DMS 273 (cell line): Measurements from ENCODE around the gene FSTL4.

Experiments used
- DNase-seq: peaks from one replicate; lab custom pipeline; 2025; ENCODE audit not compliant: unreplicated experiment; lab: John Stamatoyannopoulos, UW

FSTL4 gene

DNA sequence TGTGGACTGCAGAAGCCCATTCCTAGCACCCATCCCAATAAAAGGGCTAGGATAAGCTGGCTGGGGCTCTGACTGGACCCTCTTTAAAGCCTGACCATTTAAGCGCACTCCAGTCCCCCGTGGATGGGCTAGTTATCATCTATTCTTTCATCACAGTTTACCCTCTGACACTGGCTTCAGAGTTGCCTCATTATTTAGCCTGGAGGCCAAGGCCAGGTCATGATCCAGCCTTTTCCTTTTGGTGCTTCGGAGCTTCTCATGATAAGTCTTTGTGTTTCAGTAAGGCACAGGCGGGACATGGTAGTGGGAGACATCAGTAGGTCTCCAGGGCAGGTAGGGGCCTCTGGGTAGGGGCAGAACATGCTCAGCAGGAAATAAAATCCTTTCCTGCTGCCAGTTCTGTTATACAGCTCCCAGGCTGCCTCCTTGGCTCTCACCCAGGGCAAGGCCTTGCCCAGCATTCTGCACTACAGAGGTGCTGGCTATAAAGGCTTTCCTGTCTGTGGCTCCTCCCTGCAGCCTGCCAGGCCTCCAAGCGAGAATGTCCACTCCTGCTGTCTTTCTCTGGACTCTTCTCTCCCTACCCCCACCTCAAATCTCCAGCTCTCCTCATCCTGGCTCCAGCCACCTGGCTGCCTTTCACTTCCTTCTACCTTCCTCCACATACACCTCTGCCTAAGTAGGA, 128.8 kb downstream of the FSTL4 start:
- peak; percentile 24 for DNase-seq

DNA sequence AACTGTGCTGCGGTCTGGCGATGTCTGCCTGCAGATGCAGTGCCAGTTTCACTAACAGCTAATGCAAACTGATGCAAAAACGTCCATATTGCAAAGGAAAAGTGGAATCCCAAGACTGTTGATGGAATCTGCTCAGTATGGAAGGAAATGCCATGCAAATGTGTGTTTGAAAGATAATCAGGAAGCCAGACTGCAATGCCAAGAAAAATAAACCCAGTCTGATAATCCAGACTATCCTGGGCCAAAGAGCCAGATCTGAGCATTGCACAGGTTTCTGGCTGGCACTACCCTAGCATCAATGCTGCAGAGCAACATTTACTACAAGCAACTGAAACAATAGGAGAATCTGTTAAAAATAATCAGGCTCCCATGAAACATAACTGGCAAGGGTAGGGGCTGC, 130.3 kb downstream of the FSTL4 start:
- no peak for DNase-seq

DNA sequence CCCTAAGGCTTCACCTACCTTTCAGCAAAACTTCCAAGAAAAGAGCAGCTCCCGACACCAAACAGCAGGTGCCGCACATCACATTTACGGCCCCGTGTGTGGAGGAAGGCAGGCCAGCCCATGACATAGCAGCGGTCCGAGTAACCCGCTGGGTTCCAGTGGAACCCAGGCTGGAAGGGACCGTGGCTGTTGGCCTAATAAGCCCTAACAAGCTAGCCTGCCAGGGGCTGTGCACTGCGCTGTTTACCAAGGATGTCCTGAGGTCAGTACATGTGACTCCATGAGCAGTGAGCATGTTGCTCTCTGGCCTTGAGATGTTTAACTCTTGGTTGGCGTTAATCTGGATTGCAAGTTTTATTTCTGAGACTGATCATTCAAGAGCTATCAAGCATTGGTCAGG, 131.5 kb downstream of the FSTL4 start:
- DNase-seq = no peak

DNA sequence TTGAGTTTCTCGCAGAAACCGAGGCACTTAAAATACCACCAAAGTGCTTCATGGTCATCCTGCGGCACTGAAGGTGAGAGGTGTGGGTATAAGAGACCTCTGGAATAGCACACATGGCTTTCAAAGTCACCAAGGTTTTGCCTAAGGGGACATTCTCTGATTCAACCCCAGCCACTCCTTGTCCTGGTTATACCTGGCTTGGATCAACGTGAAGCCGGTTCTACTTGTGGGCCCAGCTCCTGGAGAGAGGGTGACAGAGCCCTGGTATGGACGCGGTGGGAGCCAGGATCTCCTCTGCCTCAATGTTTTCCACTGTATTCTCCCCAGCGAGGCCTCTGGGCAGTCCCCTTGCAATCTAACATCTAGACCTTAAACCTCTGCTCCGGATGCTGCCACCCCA, 132.0 kb downstream of the FSTL4 start:
- DNase-seq = no peak

DNA sequence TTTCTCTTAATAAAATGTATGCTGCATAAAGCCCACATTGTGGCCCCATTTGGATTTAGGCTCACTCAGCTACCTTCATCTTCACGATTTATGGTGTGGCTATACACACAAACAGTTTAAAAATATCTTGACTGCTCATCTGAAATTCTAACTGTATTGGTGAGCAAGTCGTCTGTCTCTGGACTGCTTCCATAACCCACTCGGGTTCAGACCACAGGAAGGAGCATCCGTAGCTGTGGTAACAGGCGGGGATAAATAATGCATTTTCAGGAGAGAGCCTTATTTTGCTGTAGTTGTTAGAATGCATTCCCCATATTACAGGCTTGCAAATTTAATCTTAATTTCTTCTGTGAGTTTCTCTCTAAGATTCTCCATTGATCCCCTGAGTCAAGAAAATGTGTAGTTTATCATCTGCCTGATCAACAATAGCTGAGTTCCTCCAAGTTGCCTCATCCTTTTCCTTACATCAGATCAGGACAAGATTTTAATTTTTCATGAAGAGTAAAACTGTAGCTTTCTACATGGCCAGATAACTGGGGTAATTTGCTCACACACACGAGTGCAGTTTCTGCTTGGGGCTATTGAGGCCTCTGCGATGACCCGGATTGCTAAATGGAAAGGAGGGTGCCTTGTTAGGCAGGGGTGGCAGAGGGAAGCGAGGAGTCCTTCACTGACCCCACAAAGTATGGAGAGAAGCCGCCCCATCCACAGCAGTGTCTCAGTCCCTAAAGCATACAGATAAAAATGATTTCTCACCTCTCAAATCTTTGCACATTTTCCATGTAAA, 133.9 kb downstream of the FSTL4 start:
- DNase-seq = no peak

DNA sequence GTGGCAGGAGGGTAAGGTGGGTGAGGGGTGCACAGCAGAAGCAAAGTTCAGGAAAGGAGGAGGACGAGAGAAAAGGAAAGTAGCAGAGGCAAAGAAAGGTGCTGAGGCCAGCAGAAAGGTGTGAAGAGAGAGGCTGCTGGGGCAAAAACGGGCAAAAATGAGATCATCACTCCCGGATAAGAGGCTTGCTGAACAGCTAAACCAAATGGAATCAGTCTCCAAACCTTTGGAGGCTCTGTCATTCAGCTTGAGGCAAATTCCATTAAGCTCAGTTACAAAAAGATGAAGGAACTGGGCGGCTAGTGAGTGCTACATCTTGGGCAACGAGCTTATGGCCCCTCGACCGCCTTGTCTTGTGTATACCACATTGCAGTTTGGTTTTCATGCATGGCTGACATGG, 136.4 kb downstream of the FSTL4 start:
- DNase-seq = no peak

DNA sequence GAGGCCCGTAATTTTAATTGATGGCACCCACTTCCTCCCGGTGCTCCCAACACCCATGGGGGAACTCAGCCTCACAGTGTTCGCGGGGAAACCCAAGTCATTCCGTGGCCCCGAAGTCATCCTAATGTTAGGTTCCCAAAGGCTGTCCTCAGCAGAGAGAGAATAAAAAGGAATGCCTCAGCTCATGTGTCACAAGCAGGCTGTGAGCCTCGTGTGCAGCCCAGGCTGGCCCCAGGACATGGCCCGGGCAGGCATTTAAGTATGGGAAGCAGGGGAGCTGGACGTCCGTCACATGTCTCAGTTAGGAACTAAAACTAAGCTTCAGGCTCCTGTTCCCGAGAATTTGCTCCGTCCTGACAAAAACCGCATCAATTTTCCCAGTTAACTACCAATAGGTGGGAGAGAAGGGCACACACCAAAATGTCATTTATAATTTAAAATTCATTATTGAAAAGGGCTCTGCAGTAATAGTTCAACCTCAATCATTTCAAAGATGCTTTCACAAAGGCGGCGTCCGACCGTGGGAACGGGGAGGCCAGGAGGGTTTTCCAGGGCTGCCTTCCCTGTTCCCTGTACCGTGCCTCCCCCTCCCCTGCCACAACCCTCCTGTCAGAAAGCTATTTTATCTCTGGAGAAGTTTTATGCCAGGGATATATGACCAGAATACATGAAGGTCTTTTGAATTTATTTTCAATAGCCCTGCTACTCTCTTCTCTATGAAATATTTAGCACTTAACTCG, 137.3 kb downstream of the FSTL4 start:
- DNase-seq = no peak

DNA sequence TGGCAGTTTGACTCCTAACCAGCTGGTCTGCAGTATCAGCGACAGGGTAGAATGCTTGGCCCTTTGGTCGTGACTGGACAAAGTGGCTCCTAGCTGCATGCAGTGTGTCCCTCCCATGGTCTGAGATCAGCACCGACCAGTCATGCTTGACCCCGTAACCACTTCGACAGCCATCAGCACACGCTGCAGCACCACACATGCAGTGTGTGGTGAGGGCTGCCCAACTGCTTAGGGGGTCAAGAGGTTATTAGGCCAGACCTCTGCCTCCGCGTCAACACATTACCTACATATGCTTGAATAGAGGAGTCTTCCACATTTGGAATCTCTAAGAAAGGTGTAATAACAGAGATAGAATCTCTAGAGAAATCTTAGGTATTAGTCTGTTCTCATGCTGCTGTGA, 139.1 kb downstream of the FSTL4 start:
- no peak for DNase-seq

DNA sequence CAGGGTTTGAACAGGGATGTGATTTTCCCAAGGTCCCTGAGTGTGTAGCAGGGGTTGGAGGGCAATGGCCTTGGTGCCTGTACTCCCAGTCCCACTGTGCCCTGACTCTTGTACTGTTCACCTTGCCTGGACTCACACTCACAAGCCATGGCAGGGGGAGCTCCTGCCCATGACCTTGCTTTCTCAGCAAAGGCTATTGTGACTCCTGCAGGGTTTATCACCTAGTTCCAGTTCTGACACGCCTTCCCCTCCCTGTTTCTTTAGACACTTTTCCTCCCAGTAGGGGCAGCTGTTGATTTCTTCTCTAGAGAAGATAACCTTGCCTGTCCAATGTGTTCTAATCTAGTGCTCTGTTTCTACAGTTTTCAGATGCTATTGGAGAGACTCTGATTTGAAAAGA, 139.5 kb downstream of the FSTL4 start:
- no peak for DNase-seq

DNA sequence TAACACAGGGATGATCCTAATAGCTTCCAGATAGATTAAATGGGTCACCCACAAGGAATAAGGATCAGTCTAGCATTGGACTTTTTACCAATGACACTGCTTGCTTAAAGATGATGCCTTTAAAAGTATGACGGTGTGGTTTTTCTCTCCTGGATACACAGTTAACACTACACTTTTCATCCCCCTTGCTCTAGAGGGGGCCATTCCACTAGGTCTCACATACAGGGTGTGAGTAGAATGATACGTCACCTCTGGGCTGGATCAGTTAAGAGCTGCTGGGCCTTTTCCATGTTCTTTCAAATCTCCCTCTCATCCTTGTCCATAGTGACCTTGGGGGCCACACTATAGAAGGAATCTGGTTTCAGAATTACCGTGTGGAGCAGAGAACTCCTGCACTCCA, 140.6 kb downstream of the FSTL4 start:
- DNase-seq = no peak

DNA sequence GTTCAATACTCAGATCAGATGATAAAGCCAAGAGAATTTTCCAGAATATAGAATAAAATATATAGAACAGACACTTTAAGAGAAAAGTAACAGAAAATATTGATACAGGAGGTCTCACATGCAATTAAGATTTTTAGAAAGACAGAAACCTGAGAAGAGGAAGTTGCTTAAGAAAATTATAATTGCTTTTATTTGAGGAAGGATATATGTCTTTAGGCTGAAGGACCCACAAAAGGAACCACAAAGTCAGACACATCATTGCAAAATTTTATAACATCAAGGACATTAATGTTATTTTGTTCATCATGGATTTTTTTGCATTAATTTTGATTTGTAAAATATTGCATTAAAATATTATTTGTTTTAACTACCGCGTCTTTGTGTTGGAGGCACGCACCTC, 141.5 kb downstream of the FSTL4 start:
- no peak for DNase-seq

DNA sequence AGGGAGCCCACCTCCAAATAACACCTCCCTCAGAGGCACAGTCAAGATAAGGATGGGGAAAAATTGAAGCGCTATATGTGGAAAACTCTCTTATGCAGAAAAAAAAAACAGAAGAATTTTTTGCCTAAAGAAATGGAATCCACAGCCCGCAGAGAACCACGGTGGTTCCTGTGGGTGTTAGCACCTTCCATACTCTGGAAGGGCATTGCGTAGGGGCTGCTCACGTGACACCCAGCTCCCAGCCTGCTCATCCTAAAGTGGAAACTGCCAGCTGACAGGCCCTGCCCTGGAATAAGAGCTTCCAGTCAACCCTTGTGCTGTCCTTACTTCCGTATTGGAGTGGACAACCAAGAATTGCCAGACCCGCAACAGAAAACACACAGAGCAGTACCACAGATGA, 142.5 kb downstream of the FSTL4 start:
- DNase-seq = no peak

DNA sequence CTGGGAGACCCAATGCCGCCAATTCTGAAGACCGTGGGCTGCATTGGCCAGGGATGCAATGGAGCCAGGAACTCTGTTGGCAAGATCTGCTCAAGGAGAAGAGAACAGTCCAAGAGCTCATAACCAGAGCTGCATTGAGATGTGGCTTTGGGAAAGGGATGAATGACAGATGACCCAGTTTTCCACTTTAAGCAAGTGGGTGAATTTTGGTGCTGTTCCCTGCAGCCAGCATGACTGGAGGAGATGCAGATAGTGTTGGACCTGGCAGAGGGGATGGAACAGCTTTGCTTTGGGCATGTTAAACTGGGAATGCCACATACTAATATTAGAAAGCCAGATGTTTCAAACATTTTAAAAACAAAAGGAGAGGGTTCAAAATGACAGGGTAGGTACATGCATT, 143.1 kb downstream of the FSTL4 start:
- no peak for DNase-seq

DNA sequence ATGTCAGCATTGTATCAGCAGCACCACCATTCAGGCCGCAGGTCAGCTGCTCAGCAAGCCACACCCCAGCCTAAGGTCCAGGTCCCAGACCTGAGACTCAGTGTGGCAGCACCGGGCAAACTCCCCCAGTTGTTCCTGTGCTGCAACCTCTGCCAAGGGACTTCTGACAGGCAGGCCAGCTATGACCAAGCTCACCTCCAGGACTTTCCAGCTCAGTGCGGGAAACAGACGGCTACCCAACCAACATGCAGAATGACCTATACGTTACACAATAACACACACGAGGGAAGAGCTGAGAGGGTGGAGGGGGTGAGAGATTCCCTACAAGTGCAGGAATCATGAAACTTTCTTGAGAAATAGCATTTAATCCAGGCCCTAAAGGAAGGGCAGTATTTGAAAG, 143.7 kb downstream of the FSTL4 start:
- DNase-seq = no peak

DNA sequence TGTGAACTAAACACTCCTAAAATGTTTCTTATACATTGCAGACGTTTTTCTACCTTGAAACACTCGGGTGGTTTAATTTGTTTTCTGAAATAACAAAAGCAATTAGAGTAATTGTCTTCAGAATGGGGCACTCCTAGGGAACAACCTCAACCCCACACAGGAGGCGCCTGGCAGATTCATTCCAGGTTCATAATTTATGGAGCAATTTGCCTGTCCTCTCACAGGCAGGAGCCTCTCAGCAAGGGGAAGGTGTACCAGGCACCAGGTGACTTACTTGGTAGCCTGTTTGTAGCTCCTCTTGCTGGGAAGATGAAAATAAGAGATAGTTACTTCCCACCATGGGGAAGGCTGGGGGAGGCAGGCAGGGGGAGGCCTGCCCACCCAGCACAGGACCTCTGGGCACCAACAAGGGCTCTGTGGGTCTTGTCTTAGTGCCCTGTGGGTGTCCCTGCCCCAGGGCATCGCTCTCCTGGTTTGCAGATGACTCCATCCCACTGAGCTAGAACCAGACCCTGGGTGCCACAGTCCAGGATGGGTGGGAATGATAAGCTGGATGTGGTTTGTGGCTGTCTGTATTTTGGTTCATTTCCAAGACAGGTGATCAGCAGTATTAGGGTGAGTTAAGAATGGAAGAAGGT, 144.4 kb downstream of the FSTL4 start:
- DNase-seq = no peak

DNA sequence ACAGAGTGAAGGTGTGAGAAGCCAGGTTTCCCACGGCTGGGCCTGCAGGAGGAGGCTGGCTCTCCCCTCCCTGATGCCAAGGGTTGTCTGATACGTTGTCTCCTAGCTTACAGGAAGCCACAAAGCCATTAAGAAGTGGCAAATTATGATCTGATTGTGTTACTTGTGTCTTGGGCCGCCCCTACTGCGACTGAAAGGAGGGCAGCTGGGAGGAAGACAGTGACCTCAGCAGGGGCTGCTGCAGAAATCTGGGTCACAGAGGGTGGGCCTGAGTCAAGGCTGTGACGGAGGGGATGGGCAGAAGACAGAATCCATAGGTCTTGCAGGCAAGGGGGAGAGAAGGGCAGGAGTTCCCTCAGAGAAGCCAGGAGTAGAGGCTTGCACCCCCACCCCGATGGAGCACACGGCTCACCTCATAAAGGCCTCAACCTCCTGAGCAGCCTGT, 145.0 kb downstream of the FSTL4 start:
- DNase-seq = no peak

DNA sequence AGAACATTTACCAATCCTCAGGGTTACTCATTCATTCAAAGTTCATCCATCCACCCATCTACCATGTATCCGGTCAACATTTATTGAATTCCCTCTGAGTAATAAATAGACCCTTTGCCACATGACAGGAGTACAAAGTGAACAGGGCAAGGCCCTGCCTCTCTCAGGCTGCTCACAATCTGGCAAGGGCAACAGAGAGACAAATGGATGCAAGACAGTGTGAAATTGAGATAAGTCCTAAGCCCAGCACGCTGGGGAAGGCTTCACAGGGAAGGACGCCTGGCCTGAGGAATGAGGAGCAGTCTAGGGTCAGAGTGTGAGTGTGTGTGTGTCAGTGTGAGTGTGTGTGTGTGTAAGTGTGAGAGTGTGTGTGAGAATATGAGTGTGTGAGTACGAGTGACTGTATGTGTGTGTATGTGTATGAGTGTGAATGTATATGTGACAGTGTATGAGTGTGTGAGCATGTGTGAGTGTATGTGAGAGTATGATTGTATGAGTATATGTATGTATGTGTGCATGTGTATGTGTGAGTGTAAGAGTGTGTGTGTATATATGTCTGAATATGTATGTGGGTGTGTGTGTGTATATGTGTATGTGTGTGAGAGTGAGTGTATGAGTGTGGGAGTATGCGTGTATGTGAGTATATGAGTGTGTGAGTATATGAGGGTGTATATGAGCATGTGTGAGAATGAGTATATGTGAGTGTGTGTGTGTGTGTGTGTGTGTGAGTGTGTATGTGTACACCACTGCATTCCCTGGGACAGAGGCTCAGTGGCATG, 145.6 kb downstream of the FSTL4 start:
- DNase-seq = no peak

DNA sequence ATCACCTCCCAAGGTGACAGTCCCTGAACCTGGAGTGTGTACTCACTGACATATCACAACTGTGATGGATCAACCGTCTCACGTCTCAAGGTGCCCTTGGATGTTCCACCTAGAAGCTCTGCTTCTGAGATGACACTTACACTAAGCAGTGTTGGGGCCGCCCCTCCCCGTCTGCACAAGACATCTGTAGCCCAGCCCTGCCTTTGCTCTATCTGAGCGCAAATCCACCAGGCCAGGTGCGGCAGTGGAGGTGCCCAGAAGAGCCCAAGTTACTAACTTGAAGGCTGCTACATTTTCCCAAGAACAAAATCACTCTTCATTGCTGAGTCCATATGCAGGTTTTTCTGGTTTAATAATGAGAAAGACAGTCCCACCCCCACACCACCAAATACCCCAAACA, 148.3 kb downstream of the FSTL4 start:
- no peak for DNase-seq

DNA sequence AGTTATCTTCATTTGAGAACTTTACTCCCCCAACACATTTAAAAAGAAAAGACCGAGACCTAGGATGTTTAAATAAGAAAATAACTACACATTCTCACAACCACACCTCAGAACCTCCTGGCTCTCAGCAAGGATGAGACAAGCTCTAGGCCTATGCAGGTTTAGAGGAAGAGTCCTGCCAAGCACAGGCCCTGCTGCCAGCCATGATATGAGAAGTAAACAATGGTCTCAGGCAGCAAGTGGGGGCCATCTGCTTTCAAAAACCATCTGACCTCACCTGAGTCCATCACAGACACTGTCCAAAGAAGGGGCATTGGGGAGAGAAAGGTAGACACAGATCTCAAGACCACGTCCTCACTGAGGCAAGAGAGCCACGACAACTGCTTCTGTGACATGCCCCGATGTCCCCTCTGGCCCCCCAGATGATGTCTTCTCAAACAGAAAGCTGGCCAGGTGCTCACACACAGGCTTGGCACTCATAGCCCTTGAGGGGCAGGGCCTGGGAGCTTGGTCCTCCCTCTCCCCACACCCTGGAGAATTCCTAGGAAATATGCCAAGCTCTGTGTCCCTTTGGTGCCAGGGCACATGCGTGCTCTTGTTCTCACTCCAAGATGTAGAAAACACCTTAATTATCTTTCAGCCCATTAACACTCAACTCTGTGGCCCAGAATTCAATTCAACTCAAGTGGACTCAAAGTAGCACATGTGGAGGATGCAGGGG, 150.4 kb downstream of the FSTL4 start:
- no peak for DNase-seq

DNA sequence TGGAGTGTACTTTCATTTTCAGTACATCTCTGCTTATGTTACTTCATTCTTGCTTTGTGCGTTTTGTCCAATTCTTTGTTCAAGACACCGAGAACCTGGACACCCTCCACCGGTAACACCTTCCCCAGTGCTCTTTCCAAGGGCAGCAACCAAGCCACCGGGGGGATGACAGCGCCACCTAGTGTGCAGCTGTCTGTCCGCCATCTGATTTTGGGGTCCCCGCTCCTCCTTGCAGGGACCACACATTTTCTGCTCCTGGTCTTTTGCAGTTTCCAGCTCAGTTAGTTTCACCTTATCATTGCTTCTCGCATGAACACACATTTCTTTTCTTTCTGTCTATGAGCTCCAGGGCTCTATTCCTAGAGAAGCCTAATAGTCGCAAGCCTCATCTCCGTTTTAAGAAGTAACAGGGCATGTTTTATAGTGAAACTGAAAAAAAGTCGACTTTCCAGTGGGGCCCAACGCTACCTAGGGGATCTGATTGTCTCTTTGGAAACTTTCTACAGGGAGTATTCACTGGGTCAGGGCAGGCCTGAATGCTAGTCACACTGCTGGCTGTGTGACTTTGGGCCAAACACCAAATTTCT, 152.1 kb downstream of the FSTL4 start:
- DNase-seq = peak; percentile 52
